HG03175 (cell line): ENCODE data around the gene EVA1A.
A peak's percentile ranks its signal among the peaks of the same experiment; 100 is the strongest.
"Not testable (repeated sequence)": the region's sequence is repeated elsewhere in the genome, so short reads cannot be mapped to it uniquely, and the experiment has no call there.

Experiments used
- ATAC-seq: cut with Tn5 transposase; IDR thresholded peaks from one replicate; pipeline ENCODE4 v1.9.1; 2021; ENCODE audit warnings: mild to moderate bottlenecking, moderate library complexity; ENCODE audit not compliant: unreplicated experiment

The EVA1A gene

DNA sequence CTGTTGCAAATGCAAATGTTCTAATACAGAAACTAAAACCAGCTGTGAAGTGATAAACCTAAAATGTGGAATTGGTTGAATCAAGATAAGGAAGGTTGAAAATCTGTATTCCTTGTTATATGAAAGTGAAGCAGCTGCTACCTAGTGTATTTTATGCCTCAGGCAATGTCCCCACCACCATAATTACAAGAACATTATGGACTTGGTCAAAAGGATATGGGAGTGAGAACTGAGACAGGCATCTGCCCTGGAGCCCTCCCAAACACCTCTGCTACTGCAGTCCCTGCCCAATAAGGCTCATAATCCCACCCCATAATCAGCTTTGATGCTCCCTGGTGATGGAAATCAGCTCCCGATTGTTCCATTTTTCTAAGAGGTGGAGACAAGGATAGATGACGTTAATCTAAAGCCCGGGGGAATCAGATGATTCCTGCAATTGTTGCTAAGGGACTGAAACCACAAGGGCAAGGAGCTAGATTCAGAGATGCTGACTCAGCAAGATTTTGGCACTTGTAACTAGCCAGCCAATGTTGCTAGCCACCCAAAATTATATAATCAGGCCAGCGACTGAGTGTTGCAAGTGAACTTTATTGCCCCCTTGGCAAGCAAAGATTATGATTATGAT, 69.5 kb downstream of the EVA1A start:
- ATAC-seq: no peak

DNA sequence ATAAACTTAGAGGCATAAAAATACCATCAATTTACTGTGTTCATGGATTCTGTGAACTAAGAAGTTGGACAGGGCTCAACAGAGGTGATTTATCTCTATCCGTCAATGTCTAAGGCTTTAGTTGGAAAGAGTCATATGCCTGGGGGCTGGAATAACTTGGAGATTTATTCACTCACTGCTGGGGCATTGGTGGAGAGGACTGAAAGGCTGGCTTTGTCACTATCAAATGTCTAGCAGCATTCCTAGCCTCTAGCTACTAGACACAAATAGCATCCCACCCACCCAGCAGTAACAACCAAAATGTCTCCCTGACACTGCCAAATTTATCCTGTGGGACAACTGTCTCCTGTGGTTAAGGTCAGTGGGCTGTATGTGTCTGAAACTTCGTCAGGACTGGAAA, 71.0 kb downstream of the EVA1A start:
- ATAC-seq: no peak

DNA sequence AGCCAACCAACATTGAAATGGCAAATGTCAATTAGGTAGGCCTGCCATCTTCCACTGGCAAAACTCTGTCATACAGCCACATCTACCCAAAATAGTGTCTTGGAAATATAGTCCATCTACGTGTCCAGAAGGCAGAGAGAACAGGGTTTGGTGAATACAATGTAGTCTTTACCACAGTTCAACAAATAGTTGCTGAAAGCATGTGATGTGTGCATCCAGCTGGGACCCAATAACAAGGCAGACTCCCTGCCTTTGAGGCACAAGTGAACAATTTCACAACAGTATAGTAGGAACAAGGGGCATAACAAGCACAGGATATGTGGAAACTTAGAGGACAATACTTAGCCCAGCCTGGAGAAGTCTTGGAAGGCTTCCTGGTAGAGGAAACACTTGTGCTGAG, 72.6 kb downstream of the EVA1A start:
- ATAC-seq: no peak

DNA sequence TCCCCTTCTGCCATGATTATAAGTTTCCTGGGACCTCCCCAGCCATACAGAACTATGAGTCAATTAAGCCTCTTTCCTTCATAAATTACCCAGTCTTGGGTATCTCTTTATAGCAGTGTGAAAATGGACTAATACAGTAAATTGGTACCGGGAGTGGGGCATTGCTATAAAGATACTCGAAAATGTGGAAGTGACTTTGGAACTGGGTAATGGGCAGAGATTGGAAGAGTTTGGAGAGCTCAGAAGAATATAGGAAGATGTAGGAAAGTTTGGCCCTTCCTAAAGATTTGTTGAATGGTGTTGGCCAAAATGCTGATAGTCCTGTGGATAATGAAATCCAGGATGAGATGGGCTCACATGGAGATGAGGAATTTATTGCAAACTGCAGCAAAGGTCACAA, 74.0 kb downstream of the EVA1A start:
- ATAC-seq: not testable (repeated sequence)

DNA sequence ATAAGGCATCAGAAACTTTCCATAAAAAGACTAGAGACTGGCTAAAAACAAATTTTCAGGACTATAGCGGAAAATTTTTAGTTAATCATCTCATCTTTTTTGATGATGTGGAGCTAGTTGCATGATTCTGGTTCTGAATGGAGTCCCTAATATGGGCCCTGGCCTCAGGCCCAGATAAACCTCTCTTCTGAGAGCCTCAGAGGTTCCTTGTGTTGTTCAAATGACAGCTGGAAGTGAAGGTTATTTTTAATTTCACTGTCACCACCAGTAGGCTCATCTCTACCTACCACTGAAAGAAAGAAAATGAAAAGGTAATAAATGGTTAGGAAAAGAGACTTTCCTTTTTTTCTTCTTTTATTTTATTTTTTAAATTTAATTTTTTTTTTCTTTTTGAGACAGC, 75.9 kb downstream of the EVA1A start:
- no peak for ATAC-seq

DNA sequence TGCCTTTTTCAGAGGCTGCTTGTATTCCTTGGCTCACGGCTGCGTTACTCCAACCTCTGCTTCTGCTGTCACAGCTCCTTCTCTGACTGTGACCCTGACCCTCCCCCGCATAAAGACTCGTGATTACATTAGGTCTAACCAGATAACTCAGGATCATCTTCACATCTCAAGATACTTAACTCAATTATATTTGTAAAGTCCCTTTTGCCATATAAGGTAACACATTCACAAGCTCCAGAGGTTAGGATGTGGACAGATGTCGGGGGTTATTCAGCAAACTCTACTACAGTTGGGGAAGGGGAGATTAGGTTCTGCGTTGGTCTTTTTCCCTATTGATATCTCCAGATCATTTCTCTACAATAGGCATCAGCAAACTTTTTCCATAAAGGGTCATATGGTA, 76.9 kb downstream of the EVA1A start:
- no peak for ATAC-seq

DNA sequence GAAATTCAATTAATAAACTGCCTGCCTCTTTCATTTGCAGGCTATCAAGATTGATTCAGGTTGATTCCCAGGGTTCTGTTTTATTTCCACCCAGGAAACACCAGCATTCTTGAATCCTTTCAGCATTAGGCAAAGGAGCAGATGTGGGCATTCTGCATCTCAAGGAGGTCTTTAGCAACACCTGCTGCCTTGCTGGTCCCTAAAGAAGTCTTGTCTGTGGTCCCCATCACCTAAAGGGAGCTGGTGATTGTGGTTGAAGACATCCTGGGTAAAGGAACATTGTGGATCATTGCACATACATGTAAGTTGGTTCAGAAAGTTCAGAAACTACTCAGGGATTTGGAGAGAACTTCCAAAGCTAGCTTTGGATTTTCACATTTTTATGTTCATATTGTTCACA, 78.3 kb downstream of the EVA1A start:
- ATAC-seq: no peak

DNA sequence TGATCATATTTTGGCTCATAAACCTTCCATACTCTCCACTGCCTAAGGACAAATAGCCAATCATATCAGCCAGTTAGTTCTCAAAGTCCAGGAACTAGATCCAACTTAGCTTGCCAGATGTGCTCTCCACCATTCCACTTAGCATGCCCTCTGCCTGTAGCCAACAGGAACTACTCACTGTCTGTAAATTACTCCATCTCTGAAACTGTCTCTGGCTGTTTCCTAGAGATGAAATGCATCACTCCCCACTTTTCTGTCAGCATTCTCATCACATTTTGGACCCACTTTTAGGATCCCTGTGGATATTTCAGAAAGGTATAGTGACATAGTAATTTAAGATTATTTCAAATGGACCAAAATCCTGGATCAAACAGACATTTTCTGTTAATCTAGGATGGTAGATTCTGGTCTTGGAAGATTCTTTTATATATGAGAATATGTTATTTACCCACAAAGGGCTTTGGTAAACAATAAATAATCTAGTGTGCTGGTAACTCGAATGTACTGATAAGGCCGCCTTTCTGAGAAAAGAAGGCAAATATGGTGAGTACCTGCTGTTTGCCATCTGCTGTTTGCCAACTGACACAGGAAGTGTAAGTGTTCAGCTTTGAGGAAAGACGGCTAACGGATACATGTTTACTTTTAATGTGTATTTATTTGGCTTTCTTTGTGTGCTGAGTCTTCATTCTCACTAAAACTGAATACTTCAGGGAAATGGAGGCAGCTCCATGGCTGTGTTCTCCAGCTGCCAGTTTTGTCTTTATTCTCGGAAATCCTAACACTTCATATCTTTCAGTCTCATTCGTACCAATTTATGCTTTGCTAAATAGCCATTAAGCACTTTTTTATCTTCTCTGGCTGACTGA, 79.5 kb downstream of the EVA1A start:
- no peak for ATAC-seq

DNA sequence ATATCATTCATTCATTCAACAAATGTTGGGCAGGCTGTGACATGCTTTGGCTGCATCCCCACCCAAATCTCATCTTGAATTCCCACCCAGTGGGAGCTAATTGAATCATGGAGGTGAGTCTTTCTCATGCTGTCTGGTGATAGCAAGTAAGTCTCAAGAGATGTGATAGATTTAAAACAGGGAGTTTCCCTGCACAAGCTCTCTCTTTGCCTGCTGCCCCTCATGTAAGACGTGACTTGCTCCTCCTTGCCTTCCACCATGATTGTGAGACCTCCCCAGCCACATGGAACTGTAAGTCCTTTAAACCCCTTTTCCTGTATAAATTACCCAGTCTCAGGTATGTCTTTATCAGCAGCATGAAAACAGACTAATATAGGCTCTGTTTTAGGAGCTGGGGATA, 83.0 kb downstream of the EVA1A start:
- not testable (repeated sequence) for ATAC-seq

DNA sequence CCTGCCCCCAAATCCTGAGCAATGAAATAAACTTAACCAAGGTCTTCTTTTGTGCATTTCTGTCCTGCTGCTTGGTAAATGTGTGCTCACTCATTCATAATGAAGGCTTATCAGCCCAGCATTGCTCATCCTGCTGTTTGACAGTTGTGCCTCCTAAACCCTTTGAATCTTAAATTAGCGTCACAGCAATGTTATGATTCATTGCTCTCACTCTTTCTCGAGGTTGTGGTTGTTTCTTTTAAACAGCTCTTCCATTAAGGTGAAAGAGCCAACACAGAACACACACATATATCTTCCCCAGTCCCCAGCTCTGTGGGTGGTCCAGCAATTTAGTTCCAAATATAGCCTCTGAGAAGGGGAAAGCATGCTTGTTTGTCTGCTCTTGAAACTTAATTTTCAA, 84.0 kb downstream of the EVA1A start:
- ATAC-seq: no peak

DNA sequence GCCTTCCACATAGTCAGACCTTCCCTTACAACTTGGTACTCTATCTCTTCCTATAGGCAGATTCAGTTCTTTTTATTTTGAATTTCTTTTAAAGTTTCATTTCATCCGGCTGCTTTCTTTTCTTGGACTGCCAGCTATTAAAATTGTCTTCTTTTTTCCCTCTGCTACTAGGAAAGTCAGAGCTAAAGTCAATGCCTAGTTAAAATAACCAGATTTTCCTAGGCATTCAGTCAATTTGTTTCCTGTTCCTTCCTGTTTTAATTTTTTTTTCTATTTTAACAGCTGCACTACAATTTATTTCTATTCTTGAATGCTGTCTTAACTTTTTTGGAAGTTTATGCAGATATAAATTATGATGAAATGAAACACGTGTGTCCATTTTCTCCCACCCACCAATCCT, 84.8 kb downstream of the EVA1A start:
- ATAC-seq: no peak

DNA sequence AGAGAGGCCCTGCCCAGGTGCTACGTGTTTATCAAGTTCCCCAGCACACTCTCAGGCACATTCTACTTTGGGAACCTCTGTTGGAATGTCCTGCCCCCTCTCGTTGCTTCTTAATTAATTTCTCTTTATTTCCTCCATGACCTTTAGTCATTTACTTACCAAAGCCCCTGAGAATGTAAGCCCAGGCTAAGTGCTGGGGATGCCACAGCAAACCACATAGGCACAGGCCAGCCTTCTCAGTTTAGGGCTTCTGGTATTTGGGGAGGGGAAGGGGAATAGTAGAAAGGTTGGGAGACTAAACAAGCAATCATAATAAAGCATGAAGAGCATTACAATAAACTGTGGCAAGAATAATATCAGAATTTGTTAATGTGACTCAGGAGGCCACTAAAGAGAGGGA, 85.7 kb downstream of the EVA1A start:
- no peak for ATAC-seq

DNA sequence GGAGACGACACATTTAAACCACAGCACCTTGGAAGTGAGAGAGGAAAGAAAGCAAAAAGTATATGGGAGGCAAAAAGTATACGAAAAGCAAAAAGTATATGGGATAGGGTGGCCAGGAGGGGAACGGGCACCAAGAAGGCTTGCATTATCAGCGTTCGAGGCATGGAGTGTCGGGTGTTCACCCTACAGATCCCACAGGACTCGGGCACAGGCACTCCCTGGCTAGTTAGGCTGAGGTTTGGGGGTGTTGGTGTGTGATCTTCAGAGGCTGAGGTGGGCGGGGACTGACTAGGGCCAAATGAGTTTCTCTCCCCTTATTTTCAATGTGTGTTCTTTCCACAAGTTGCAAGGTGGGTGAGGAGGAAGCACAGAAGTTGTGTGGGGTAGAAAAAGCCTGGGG, 86.6 kb downstream of the EVA1A start:
- ATAC-seq: no peak

DNA sequence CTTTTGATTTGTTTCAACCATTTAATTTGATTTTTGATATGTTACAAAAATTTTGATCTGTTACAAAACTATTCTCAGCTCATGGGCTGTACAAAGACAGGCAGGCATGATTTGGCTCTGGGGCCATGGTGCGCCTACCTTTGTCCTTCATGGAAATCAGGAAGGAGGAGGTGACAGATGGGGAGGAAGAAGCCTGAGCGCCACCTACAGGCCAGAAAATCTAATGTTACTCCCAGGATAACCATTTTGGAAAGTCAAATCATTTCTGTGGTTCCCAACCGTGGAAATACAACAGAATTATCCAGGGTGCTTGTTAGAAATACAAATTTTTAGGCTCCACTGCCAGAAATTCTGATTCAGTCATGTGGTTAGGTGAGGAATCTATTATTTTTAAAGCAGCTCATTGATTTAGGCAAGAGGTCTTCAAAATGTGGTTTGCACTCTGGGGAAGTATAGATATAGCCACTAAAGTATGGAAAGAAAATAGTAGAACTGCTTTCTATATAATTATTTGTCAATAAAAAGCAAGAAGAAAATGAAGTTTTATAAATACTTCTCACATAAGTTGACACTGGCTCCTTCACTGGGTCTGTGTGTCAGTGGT, 93.9 kb downstream of the EVA1A start:
- no peak for ATAC-seq

DNA sequence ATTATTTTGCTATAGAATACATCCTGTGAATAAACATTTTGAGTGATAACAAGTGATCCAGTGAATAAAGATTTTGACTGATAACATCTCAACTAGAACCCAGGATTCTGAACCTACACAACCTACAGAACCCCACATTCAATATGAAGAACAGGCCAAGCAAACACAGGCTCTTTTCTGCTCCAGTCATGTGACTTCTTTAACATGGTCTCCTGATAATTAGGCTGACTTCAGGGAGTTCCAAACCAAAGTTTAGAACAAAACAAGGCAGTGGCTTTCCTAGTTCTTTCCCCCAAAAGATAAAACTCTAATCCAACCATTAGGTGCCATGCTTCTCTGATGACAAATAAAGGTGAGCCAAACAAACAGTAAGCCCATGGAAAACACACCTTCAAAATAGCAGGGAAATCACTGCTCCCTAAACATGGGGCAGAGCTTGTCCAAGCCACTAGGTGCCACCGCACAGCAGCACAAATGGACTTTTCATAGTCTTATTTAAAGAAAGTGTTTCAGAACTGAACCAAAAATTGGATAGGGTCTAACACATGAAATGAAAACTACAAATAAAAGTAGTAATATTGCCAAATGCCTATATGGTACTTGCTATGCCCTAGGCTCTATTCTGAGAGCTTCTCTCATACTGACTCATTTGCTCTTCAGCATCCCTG, 95.3 kb downstream of the EVA1A start:
- ATAC-seq: no peak

DNA sequence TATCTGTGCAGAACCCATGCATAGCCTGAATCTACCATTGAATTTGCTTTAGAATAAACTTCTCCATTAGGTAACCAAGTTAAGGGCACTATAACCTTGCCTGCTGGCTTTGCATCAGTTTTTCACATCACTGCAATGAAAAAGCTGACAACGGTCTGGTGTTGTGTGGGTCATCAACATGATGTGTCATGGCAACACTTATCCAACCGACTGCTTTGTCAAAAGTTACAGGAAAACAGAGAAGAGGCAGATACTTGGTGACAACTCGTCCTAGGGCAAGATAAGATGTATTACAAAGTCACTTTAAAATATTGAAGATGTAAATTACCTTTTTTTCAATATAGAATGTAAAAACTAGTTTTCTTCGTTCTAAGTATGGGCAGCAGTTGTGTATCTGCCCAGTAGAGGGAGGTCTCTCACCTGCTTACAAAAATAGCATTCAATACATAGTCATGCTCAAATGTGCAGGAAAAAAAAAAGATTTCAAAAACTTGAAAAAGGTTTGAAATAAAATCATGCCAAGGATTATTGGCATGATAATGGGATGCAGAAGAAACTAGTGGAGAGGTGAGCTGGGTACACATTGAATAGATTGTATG, 96.3 kb downstream of the EVA1A start:
- ATAC-seq: peak; percentile 68

DNA sequence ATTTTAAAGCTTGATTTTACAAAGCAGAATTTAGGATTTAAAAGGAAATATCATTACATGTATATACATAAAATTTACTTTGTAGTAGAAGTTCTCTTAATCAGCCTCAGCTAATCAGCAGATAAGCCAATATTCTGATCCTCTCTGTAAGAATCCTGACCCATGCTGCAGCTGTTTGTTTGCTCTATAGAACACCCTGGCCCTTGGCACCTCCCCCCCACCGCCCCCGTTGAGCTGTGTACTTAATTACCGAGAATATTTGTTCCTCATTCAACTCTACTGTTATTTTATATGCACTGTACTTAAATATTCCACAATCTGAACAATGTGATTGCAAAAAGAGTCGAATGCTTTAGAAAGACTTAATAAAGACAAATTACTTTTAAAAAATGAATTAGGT, 98.0 kb downstream of the EVA1A start:
- ATAC-seq: no peak

DNA sequence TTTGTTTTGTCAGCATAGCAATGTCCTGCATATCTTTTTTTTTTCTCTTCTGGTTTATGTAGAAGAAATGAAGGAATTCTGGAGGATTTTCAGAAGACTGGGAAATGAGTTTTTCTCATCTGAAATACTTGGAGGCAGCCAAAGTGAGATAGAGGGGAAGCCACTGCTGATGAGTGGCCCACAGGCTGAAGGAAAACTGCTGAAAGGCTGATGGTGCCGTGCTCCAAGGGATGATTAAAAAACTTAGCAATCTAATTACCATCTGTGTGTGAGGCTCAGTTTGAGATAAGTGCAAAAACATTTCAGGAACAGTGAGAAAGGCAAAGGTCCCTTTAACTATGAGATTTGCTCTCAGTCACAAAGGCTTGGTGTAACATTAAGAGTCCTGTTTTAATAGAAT, 98.5 kb downstream of the EVA1A start:
- no peak for ATAC-seq

DNA sequence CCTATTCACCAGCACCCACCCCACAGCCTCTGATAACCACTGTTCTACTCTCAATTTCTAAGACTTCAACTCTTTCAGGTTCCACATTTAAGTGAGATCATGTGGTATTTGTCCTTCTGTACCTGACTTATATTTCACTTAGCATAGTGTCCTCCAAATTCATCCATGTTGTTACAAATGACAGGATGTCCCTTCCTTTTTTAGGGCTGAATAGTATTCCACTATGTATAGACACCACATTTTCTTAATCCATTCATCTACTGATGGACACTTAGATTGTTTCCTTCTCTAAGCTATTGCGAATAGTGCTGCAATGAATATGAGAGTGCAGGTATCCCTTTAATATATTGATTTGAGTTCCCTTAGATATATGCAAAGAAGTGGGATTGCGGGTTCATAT, 100.1 kb downstream of the EVA1A start:
- ATAC-seq: no peak

DNA sequence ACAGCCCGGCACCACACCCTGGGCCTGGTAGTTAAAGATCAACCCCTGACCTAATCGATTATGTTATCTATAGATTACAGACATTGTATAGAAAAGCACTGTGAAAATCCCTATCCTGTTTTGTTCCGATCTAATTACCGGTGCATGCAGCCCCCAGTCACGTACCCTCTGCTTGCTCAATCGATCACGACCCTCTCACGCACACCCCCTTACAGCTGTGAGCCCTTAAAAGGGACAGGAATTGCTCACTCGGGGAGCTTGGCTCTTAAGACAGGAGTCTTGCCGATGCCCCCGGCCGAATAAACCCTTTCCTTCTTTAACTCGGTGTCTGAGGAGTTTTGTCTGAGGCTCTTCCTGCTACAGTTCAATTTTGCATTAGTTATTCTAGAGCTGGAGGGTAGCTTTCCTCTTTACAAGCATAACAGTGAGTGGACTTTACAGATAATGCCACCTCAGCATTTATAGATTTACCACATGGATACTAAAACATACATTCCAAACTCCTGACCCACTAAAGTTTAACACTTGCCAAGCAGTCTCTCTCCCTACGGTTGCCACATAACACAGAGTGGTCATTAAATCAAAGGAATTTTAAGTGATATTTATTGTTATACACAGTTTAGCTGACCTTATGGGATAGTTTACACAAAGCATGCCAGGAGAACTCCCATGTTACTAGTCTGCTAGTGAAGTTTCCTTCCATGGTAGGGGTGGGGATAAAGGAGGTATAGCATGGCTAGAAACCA, 101.0 kb downstream of the EVA1A start:
- no peak for ATAC-seq

DNA sequence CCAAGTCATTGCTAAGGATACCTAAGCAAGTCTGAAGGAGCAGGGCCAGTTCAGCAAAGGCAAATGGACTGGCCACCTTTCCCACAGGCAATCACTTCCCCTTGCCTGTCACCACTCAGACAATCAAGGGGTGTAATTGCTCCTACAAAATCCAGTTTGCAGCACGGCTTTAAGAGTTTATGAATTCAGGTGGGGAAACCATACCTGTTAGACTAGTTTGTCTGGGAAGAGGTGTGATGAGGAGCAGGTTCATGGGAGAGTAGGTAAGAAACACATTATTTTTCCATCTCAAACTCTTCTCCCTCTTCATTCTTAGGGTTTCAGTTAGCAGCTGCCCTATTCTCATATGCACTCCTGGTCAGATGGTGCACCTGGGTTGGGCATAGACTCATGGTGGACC, 102.5 kb downstream of the EVA1A start:
- no peak for ATAC-seq
